Vagina (tissue), 2 donors: ENCODE data around the gene RNF223. TPM values are rescaled to one million over a fixed set of nuclear protein-coding genes. Genes with fewer than 3 reads are reported as not detected.
"Not testable (repeated sequence)": the region's sequence is repeated elsewhere in the genome, so short reads cannot be mapped to it uniquely, and the experiment has no call there.

Experiments
- DNase-seq, 2 donors: peaks; one replicate each; pipeline ENCODE4 v3.0.0-alpha.2; 2017; ENCODE audit errors: extremely low spot score in 2 of 2
- H3K27ac ChIP-seq: fragments of 200-600 bp; sonication (generic); one replicate; pipeline ENCODE4 v1.5.1; 2019
- H3K27me3 ChIP-seq: fragments of 200-600 bp; sonication (generic); one replicate; pipeline ENCODE4 v1.5.1; 2019
- H3K36me3 ChIP-seq, 2 donors: fragments of 200-600 bp; sonication (generic); one replicate each; pipeline ENCODE4 v1.5.1; 2017 to 2019
- H3K4me1 ChIP-seq: fragments of 200-600 bp; sonication (generic); one replicate; pipeline ENCODE4 v1.5.1; 2019
- H3K4me3 ChIP-seq, 2 donors: fragments of 200-600 bp; sonication (generic); 1 replicate in 1 of 2; 2 replicates in 1 of 2; pipeline ENCODE4 v1.5.1; 2016 to 2019
- H3K9me3 ChIP-seq: fragments of 200-600 bp; sonication (generic); one replicate; pipeline ENCODE4 v1.5.1; 2019
- CTCF ChIP-seq, 3 experiments: fragments of 450-650 bp in 2 of 3; fragments of 200-600 bp in 1 of 3; sonication (generic) in 1 of 3; IDR thresholded peaks; one replicate each; pipeline ENCODE4 v1.5.1; 2017 to 2019; ENCODE audit warnings: antibody characterized with exemption in 3 of 3, mild to moderate bottlenecking in 2 of 3, moderate library complexity in 2 of 3
- POLR2A ChIP-seq, 2 donors: fragments of 450-650 bp; IDR thresholded peaks; one replicate each; pipeline ENCODE4 v1.6.1; 2017; ENCODE audit warnings: antibody characterized with exemption in 2 of 2, mild to moderate bottlenecking in 2 of 2, moderate library complexity in 2 of 2
- POLR2AphosphoS5 ChIP-seq, 2 donors: sonication (generic); formaldehyde crosslinking; IDR thresholded peaks; one replicate each; pipeline ENCODE4 v1.9.0; 2017; ENCODE audit warnings: antibody characterized with exemption in 2 of 2, mild to moderate bottlenecking in 2 of 2, low read depth in 1 of 2; ENCODE audit not compliant: insufficient read depth in 1 of 2
- intact Hi-C: fragments of 100-400 bp; cut with DNase I; formaldehyde crosslinking; loops from one replicate; pipeline ENCODE4 v1.15.1; 2023
- total RNA-seq: library from RNA; depleted of rRNA; stranded (reverse); fragments of >200 nt; gene quantifications from one replicate; pipeline ENCODE4 v1.2.3, GENCODE V29; 2016

Gene RNF223
- total RNA-seq, 1 donor from 2014 or later = 4.9 TPM

- intact Hi-C loops = no loop called here
- H3K9me3 ChIP-seq = no peaks in the 10 kb centered on the region
- TF ChIP-seq POLR2AphosphoS5 (IDR thresholded peaks at IDR 0.05; ENCODE audit: insufficient read depth in 1 of 2, low read depth in 1 of 2) = no peak
- TF ChIP-seq POLR2A (IDR thresholded peaks at IDR 0.05) = no peak
- TF ChIP-seq CTCF (IDR thresholded peaks at IDR 0.05) = no peak
- no peaks in the 10 kb centered on the region for H3K4me1 ChIP-seq
- no peak overlapping the region for H3K27ac ChIP-seq
- no peak overlapping the region for H3K4me3 ChIP-seq
- H3K27me3 ChIP-seq = no peaks in the 10 kb centered on the region
- H3K36me3 ChIP-seq = no peaks in the 10 kb centered on the region
- DNase-seq = no peak
Measured at GRCh38 chr1:1106510-1107221, 32.6 kb upstream of the RNF223 start.

DNA sequence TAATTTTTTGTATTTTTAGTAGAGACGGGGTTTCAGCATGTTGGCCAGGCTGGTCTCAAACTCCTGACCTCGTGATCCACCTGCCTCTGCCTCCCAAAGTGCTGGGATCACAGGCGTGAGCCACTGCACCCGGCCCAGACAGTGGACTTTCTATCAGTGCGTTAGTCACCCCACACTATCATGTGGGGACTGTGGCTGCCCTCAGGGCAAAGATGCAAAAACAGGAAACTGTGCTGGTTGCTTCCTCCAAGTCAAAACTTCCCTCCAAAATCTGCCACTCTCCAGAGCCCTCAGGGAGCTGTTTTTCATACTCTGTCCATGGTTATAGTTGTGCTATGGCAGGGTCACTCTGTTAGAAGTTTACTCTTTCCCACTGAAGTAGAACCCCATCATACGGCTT, 30.0 kb upstream of the RNF223 start:
- DNase-seq, H3K4me1 ChIP-seq, H3K4me3 ChIP-seq, H3K36me3 ChIP-seq, H3K27me3 ChIP-seq, H3K9me3 ChIP-seq, H3K27ac ChIP-seq, intact Hi-C loops: not testable (repeated sequence)

DNA sequence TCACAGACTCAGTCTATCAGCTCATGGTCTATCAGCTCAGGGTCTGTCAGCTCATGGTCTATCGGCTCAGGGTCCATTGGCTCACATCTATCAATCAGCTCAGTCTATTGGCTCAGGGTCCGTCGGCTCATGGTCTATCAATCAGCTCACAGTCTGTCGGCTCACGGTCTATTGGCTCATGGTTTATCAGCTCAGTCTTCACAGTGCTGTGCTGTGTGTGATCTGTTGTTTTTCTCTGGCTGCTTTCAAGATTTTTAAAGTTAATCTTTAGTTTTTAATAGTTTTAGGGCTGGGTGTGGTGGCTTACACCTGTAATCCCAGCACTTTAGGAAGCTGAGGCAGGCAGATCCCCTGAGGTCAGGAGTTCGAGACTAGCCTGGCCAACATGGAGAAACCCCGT, 27.4 kb upstream of the RNF223 start:
- Histone ChIP-seq H3K9me3 (no peaks in the 10 kb centered on the region), H3K36me3 (no peaks in the 10 kb centered on the region), H3K27ac (no peak overlapping the region), H3K4me3 (no peak overlapping the region), H3K4me1 (no peaks in the 10 kb centered on the region), H3K27me3 (no peaks in the 10 kb centered on the region)
- no peak for DNase-seq
- intact Hi-C loops = no loop called here
- no peak for TF ChIP-seq CTCF (IDR thresholded peaks at IDR 0.05)
- no peak for TF ChIP-seq POLR2A (IDR thresholded peaks at IDR 0.05)
- TF ChIP-seq POLR2AphosphoS5 (IDR thresholded peaks at IDR 0.05; ENCODE audit: insufficient read depth in 1 of 2, low read depth in 1 of 2) = no peak

DNA sequence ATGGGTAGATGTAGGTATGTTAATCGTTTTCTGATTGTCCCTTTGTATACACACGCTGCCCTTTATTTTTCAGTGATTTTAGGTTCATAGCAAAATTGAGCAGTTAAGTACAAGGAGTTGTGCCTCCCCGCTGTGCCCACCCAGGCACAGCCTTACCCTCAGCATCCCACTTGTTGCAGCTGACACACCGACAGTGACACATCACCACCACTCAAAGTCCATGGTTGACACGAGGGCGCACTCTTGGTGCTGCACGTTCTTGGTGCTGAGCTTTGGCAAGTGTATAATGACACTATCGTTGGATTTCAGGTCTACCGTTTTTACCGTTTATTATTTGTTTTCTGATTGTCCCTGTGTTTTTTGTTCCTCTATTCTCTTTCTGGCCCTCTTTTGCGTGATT, 26.2 kb upstream of the RNF223 start:
- no peaks in the 10 kb centered on the region for H3K27me3 ChIP-seq
- intact Hi-C loops = no loop called here
- no peak overlapping the region for H3K27ac ChIP-seq
- DNase-seq = no peak
- H3K4me3 ChIP-seq = no peak overlapping the region
- H3K9me3 ChIP-seq = no peaks in the 10 kb centered on the region
- no peaks in the 10 kb centered on the region for H3K36me3 ChIP-seq
- H3K4me1 ChIP-seq = no peaks in the 10 kb centered on the region
- TF ChIP-seq POLR2A (IDR thresholded peaks at IDR 0.05) = no peak
- TF ChIP-seq POLR2AphosphoS5 (IDR thresholded peaks at IDR 0.05; ENCODE audit: insufficient read depth in 1 of 2, low read depth in 1 of 2) = no peak
- TF ChIP-seq CTCF (IDR thresholded peaks at IDR 0.05) = no peak

- Histone ChIP-seq H3K4me1 (no peaks in the 10 kb centered on the region), H3K27ac (no peak overlapping the region), H3K36me3 (no peaks in the 10 kb centered on the region), H3K27me3 (no peaks in the 10 kb centered on the region), H3K4me3 (no peak overlapping the region), H3K9me3 (no peaks in the 10 kb centered on the region)
- intact Hi-C loops = no loop called here
- DNase-seq = no peak
- TF ChIP-seq POLR2AphosphoS5 (IDR thresholded peaks at IDR 0.05; ENCODE audit: insufficient read depth in 1 of 2, low read depth in 1 of 2) = no peak
- TF ChIP-seq CTCF (IDR thresholded peaks at IDR 0.05) = no peak
Measured at GRCh38 chr1:1099506-1100183, 25.5 kb upstream of the RNF223 start.
